ENCODE results near the gene STOML3. TPM values are rescaled to one million over a fixed set of nuclear protein-coding genes. Genes with fewer than 3 reads are reported as not detected.

STOML3 gene, protein sequence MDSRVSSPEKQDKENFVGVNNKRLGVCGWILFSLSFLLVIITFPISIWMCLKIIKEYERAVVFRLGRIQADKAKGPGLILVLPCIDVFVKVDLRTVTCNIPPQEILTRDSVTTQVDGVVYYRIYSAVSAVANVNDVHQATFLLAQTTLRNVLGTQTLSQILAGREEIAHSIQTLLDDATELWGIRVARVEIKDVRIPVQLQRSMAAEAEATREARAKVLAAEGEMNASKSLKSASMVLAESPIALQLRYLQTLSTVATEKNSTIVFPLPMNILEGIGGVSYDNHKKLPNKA
- under 1 TPM in 1 of 2 donors, not detected in 1; 0.06 TPM for polyA plus RNA-seq

DNA sequence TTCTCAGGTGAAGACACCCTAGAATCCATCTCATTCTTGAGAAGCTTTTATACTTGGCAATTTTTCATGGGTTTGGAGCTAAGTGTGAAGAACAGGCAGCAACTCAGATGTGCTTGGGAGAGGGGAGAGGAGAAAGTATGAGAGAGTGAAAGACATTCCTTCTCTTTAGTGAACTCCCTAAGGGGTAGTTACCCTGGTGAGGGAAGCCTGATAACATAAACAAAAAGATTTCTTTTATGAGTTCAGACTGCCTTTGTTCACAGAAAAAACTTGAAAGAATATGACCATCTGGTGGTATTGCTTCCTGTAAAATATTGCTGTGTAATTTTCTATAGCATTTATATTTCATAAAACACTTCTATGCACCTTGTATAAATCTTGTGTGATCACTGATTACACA, at the start of gene STOML3:
Gene STOML3, minus strand, starts transcription at position 139 of the 400 bp plus-strand sequence. Its CDS starts 110 bp downstream, at position 29.
- Histone ChIP-seq H3K27ac (ENCODE audit: low read depth in 2 of 2, low read length in 1 of 2) (no peak within 1 kb of the TSS), H3K36me3 (ENCODE audit: control insufficient read depth in 2 of 2, insufficient read depth in 2 of 2, low read length in 1 of 2) (no peaks in the 10 kb centered on the region), H3K4me3 (ENCODE audit: low read depth in 1 of 2, low read length in 2 of 2) (no peak within 1 kb of the TSS), H3K27me3 (ENCODE audit: control insufficient read depth in 1 of 2, insufficient read depth in 2 of 2, low read length in 2 of 2) (no peaks in the 10 kb centered on the region), H3K4me1 (ENCODE audit: control insufficient read depth in 2 of 2, insufficient read depth in 2 of 2, low read length in 1 of 2) (no peaks in the 10 kb centered on the region), H3K9me3 (ENCODE audit: control insufficient read depth in 2 of 2, insufficient read depth in 1 of 2, low read depth in 1 of 2, low read length in 1 of 2) (no peaks in the 10 kb centered on the region)

DNA sequence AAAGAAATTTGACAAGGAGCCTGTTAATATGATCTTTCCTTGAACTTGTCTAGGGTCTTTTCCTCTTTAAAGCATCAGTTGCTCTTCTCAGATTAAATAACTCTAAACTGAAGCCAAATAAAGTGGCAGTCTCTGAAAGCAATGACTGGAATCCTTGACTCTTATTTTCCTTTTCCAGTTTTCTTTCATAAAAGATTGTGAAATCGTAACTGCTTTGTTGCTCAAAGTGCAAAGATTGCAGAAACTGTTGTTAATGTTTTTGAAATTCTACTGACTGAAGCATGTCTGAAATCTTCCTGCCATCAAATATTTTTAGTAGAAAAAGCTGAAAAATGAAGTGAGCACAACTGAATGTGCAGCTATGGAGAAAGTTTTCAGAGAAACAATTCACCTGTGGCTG, 49.6 kb upstream of the STOML3 start:
- H3K4me1 ChIP-seq (ENCODE audit: control insufficient read depth in 2 of 2, insufficient read depth in 2 of 2, low read length in 1 of 2), result peaks cover 0 to under 1% of the 10 kb centered on the region in 2 donors
- no peaks in the 10 kb centered on the region for H3K36me3 ChIP-seq (ENCODE audit: control insufficient read depth in 2 of 2, insufficient read depth in 2 of 2, low read length in 1 of 2)
- H3K4me3 ChIP-seq (ENCODE audit: low read depth in 1 of 2, low read length in 2 of 2), result no peak overlapping the region
- 56 to 62% methylated on average over 1 of the region's 1 CpG for WGBS, 2 donors
- H3K27me3 ChIP-seq (ENCODE audit: control insufficient read depth in 1 of 2, insufficient read depth in 2 of 2, low read length in 2 of 2), result no peaks in the 10 kb centered on the region
- no peaks in the 10 kb centered on the region for H3K9me3 ChIP-seq (ENCODE audit: control insufficient read depth in 2 of 2, insufficient read depth in 1 of 2, low read depth in 1 of 2, low read length in 1 of 2)
- no peak overlapping the region for H3K27ac ChIP-seq (ENCODE audit: low read depth in 2 of 2, low read length in 1 of 2)

DNA sequence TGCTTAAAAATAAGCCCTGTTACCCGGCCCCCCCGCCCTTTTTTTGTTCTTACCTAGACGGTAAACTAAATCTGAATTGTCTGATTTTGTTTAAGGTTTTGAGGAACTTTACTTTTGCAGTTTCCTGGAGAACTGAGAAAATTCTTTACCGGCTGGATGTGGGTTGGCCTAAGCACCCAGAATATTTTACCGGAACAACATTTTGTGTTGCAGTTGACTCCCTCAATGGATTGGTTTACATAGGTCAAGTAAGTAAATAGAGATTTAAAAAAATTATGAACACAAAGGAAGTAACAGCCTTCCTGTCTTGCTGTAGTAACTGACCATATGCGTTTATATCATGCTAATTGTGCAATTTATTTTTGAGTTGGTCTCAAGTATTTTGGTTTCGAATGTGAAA, 48.4 kb upstream of the STOML3 start:
- H3K36me3 ChIP-seq (ENCODE audit: control insufficient read depth in 2 of 2, insufficient read depth in 2 of 2, low read length in 1 of 2), result peaks cover 0 to under 1% of the 10 kb centered on the region in 2 donors
- WGBS, 2 donors, result 14 to 15% methylated on average over 7 of the region's 7 CpGs
- H3K4me3 ChIP-seq (ENCODE audit: low read depth in 1 of 2, low read length in 2 of 2), result peak overlapping the region; percentile 76 to 89
- H3K9me3 ChIP-seq (ENCODE audit: control insufficient read depth in 2 of 2, insufficient read depth in 1 of 2, low read depth in 1 of 2, low read length in 1 of 2), result no peaks in the 10 kb centered on the region
- peak overlapping the region in 1 of 2 donors; percentile 84 for H3K27ac ChIP-seq (ENCODE audit: low read depth in 2 of 2, low read length in 1 of 2)
- H3K27me3 ChIP-seq (ENCODE audit: control insufficient read depth in 1 of 2, insufficient read depth in 2 of 2, low read length in 2 of 2), result no peaks in the 10 kb centered on the region
- H3K4me1 ChIP-seq (ENCODE audit: control insufficient read depth in 2 of 2, insufficient read depth in 2 of 2, low read length in 1 of 2), result peaks cover 0 to 2% of the 10 kb centered on the region in 2 donors

DNA sequence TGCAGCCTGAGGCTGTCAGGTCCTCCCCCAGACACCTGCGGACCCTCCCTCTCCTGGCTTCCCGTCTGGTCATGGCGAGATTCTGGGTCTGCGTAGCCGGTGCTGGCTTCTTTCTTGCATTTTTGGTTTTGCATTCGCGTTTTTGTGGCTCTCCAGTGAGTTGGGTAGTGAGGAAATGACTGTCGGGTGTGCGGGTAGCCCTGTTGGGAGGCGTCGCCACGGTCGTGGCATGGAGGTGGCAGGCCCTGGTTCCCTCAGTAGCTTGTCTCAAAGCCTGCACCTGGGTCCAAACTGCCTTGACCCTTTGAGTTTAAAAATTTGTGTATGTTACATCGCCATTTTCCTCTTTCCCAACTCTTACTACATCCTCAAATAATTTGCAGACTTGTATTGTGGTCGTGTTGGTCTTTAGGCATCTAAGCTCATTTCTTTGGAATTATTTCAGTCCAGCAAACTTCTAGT, 48.0 kb upstream of the STOML3 start:
- 0% methylated on average over 15 of the region's 15 CpGs for WGBS, 2 donors
- H3K4me1 ChIP-seq (ENCODE audit: control insufficient read depth in 2 of 2, insufficient read depth in 2 of 2, low read length in 1 of 2), result peaks cover 0 to 2% of the 10 kb centered on the region in 2 donors

DNA sequence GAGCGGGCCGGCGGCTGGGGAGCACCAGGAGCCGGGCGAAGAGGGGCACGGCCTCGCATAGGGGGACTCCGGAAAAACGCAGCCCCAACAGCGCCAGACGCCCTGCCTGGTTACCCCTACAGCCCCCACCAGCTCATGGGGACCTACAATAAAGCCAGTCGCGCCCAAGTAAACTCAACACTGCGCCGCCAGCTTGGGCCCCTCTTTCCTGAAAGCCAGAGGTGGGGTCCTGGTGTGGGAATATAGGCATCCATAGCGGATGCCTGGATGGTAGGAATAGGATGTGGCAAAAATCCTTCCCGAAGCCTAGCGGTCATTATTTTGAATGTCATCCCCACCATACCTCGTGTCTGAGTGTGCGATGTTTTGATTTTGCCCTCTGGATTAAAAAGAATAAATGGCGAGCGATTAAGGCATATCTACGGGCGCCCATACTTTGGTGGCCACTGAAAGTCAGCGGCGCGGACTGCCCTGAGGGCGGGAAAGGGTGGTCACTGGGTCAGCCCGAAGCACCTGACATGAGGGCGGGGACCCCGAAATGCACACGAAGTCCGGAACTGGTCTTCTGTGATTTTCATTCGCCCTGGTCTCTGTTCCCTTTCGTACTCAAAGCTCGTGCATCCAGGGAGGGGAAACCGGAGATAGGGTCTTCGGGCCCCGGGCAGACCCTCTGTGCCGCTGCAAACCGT, 47.4 kb upstream of the STOML3 start, which contains the start of the genes NHLRC3 and PROSER1:
Gene NHLRC3, plus strand, starts transcription at position 577 of the 689 bp plus-strand sequence. CDS start 184 bp downstream, outside the sequence.
Gene PROSER1, minus strand, starts transcription at position 210 of the 689 bp plus-strand sequence. CDS start 847 bp downstream, outside the sequence.
- no peaks in the 10 kb centered on the region for H3K27me3 ChIP-seq (ENCODE audit: control insufficient read depth in 1 of 2, insufficient read depth in 2 of 2, low read length in 2 of 2)
- peak within 1 kb of the TSS; percentile 76 to 89 for H3K4me3 ChIP-seq (ENCODE audit: low read depth in 1 of 2, low read length in 2 of 2)
- peaks cover 0 to 2% of the 10 kb centered on the region in 2 donors for H3K4me1 ChIP-seq (ENCODE audit: control insufficient read depth in 2 of 2, insufficient read depth in 2 of 2, low read length in 1 of 2)
- peaks cover 0 to 3% of the 10 kb centered on the region in 2 donors for H3K36me3 ChIP-seq (ENCODE audit: control insufficient read depth in 2 of 2, insufficient read depth in 2 of 2, low read length in 1 of 2)
- no peaks in the 10 kb centered on the region for H3K9me3 ChIP-seq (ENCODE audit: control insufficient read depth in 2 of 2, insufficient read depth in 1 of 2, low read depth in 1 of 2, low read length in 1 of 2)
- peak within 1 kb of the TSS; percentile 84 to 85 for H3K27ac ChIP-seq (ENCODE audit: low read depth in 2 of 2, low read length in 1 of 2)
- 0% methylated on average over 41 of the region's 41 CpGs for WGBS, 2 donors

More for the DNA sequence above, 48.0 kb upstream of the STOML3 start:
- H3K27ac ChIP-seq (ENCODE audit: low read depth in 2 of 2, low read length in 1 of 2), result peak overlapping the region; percentile 84 to 85
- H3K9me3 ChIP-seq (ENCODE audit: control insufficient read depth in 2 of 2, insufficient read depth in 1 of 2, low read depth in 1 of 2, low read length in 1 of 2), result no peaks in the 10 kb centered on the region
- H3K4me3 ChIP-seq (ENCODE audit: low read depth in 1 of 2, low read length in 2 of 2), result peak overlapping the region; percentile 76 to 89
- no peaks in the 10 kb centered on the region for H3K27me3 ChIP-seq (ENCODE audit: control insufficient read depth in 1 of 2, insufficient read depth in 2 of 2, low read length in 2 of 2)
- peaks cover 0 to 3% of the 10 kb centered on the region in 2 donors for H3K36me3 ChIP-seq (ENCODE audit: control insufficient read depth in 2 of 2, insufficient read depth in 2 of 2, low read length in 1 of 2)

DNA sequence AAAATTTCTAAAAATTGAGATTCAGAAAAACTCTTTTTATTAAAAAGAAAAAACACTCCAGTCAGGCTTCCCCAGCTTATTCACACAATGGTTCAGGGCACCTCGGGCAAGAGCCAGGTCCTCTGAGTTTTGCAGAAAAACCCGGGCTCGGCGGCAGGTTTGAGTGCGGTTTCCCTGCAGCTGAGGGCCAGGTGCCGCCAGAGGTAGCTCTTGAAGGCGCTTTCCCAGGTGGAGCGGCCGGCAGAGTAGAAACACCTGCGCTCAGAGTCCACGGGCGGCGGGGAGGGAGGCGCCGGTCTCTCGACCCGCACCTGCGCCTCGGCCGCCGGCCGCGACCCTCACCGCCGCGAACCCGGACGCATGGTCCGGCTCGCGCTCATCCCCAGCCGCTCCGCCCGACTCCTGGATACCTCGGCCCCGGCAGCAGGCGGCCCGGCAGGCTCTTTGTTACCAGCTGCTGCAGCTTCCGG, 46.8 kb upstream of the STOML3 start:
- WGBS, 2 donors, result 0% methylated on average over 24 to 39 of the region's 39 CpGs
- H3K27me3 ChIP-seq (ENCODE audit: control insufficient read depth in 1 of 2, insufficient read depth in 2 of 2, low read length in 2 of 2), result no peaks in the 10 kb centered on the region
- H3K9me3 ChIP-seq (ENCODE audit: control insufficient read depth in 2 of 2, insufficient read depth in 1 of 2, low read depth in 1 of 2, low read length in 1 of 2), result no peaks in the 10 kb centered on the region
- peaks cover 0 to 3% of the 10 kb centered on the region in 2 donors for H3K36me3 ChIP-seq (ENCODE audit: control insufficient read depth in 2 of 2, insufficient read depth in 2 of 2, low read length in 1 of 2)
- peak overlapping the region; percentile 76 to 89 for H3K4me3 ChIP-seq (ENCODE audit: low read depth in 1 of 2, low read length in 2 of 2)
- peaks cover 0 to 2% of the 10 kb centered on the region in 2 donors for H3K4me1 ChIP-seq (ENCODE audit: control insufficient read depth in 2 of 2, insufficient read depth in 2 of 2, low read length in 1 of 2)
- peak overlapping the region; percentile 84 to 85 for H3K27ac ChIP-seq (ENCODE audit: low read depth in 2 of 2, low read length in 1 of 2)

DNA sequence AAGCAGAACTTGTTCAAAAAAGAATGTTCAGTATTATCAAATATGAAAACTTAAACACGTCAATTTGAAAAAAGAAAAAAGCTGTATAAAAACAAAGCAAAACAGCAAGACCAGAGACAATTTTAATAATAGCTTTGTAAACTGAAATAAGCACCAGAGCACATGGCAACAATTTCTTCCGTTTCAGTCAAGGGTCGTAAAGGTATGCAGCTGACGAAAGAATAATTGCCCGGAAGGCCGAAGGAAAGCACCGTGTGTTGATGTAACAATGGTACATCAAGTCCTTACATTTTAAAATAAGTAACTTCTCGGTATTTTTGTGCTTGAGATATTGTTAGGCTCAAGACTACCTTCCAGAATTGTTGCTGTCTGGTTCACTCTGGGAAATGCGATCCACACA, 45.6 kb upstream of the STOML3 start:
- H3K27ac ChIP-seq (ENCODE audit: low read depth in 2 of 2, low read length in 1 of 2), result no peak overlapping the region
- H3K4me1 ChIP-seq (ENCODE audit: control insufficient read depth in 2 of 2, insufficient read depth in 2 of 2, low read length in 1 of 2), result peaks cover 0 to 2% of the 10 kb centered on the region in 2 donors
- 1 to 3% methylated on average over 9 of the region's 9 CpGs for WGBS, 2 donors
- no peaks in the 10 kb centered on the region for H3K9me3 ChIP-seq (ENCODE audit: control insufficient read depth in 2 of 2, insufficient read depth in 1 of 2, low read depth in 1 of 2, low read length in 1 of 2)
- peaks cover 0 to 3% of the 10 kb centered on the region in 2 donors for H3K36me3 ChIP-seq (ENCODE audit: control insufficient read depth in 2 of 2, insufficient read depth in 2 of 2, low read length in 1 of 2)
- no peaks in the 10 kb centered on the region for H3K27me3 ChIP-seq (ENCODE audit: control insufficient read depth in 1 of 2, insufficient read depth in 2 of 2, low read length in 2 of 2)
- H3K4me3 ChIP-seq (ENCODE audit: low read depth in 1 of 2, low read length in 2 of 2), result peak overlapping the region; percentile 24 to 89

DNA sequence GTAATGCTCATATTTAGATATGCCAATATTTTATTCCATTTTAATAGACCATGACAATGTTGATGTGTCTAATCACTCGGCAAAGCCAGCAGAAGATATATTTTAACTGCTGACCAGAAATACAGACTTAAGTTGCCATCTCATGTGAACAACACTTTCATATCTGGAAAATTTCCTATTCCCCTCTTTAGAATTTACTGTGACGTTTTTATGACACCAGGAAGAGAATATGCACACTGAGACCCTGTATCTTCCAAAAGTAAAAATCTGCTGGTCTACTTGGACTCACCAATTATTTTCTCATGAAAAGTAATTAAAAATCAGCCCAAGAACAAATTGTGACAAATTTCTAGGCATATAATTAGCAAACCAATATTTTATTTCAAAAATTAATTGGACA, 45.2 kb upstream of the STOML3 start:
- WGBS, 2 donors, result 24 to 38% methylated on average over 2 of the region's 2 CpGs
- Histone ChIP-seq H3K4me1 (ENCODE audit: control insufficient read depth in 2 of 2, insufficient read depth in 2 of 2, low read length in 1 of 2) (peaks cover 0 to 2% of the 10 kb centered on the region in 2 donors), H3K4me3 (ENCODE audit: low read depth in 1 of 2, low read length in 2 of 2) (peak overlapping the region in 1 of 2 donors; percentile 89), H3K36me3 (ENCODE audit: control insufficient read depth in 2 of 2, insufficient read depth in 2 of 2, low read length in 1 of 2) (peaks cover 0 to 3% of the 10 kb centered on the region in 2 donors), H3K9me3 (ENCODE audit: control insufficient read depth in 2 of 2, insufficient read depth in 1 of 2, low read depth in 1 of 2, low read length in 1 of 2) (no peaks in the 10 kb centered on the region), H3K27ac (ENCODE audit: low read depth in 2 of 2, low read length in 1 of 2) (no peak overlapping the region), H3K27me3 (ENCODE audit: control insufficient read depth in 1 of 2, insufficient read depth in 2 of 2, low read length in 2 of 2) (no peaks in the 10 kb centered on the region)

DNA sequence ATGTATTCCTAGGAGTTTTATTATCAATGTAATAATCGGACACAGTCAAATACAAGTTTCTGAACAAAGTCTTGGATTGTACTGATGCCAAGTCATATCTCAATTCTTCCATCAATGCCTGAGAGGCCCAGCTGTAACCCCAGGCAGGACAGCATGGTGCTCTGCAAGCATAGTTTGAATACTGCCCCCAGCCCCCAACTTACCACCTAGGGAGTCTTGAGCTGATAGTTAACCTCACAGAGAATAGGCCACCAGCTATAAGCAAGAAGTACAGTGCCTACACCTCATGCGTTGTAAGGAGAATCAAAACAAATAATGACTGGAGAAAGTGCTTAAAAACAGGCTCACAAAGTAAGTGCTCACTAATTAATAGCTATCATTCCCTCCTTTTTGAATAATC, 44.6 kb upstream of the STOML3 start:
- no peaks in the 10 kb centered on the region for H3K27me3 ChIP-seq (ENCODE audit: control insufficient read depth in 1 of 2, insufficient read depth in 2 of 2, low read length in 2 of 2)
- WGBS, 2 donors, result 48 to 51% methylated on average over 2 of the region's 2 CpGs
- H3K36me3 ChIP-seq (ENCODE audit: control insufficient read depth in 2 of 2, insufficient read depth in 2 of 2, low read length in 1 of 2), result peaks cover 0 to 3% of the 10 kb centered on the region in 2 donors
- H3K4me3 ChIP-seq (ENCODE audit: low read depth in 1 of 2, low read length in 2 of 2), result peak overlapping the region in 1 of 2 donors; percentile 38
- no peaks in the 10 kb centered on the region for H3K9me3 ChIP-seq (ENCODE audit: control insufficient read depth in 2 of 2, insufficient read depth in 1 of 2, low read depth in 1 of 2, low read length in 1 of 2)
- peaks cover 0 to 2% of the 10 kb centered on the region in 2 donors for H3K4me1 ChIP-seq (ENCODE audit: control insufficient read depth in 2 of 2, insufficient read depth in 2 of 2, low read length in 1 of 2)
- no peak overlapping the region for H3K27ac ChIP-seq (ENCODE audit: low read depth in 2 of 2, low read length in 1 of 2)
